DND-41 (cell line): Measurements from ENCODE around the gene GGT5.

Source experiments
- ATAC-seq: fragments of 200-7000 bp; cut with Tn5 transposase; 3 replicates; pipeline ENCODE4 v1.9.1; 2021; ENCODE audit warnings: low read depth; ENCODE audit not compliant: insufficient read depth
- DNase-seq: peaks from one replicate; pipeline ENCODE4 v3.0.0-alpha.2; 2020
- H2AFZ ChIP-seq: 2 replicates; pipeline ENCODE4 v1.6.0; 2012; ENCODE audit warnings: low read depth, low read length
- H3K27ac ChIP-seq: 2 replicates; pipeline ENCODE4 v1.5.1; 2012; ENCODE audit warnings: low read length, inconsistent platforms
- H3K27me3 ChIP-seq: fragments of 200-600 bp; sonication (generic); 2 replicates; pipeline ENCODE4 v1.6.0; 2012; ENCODE audit warnings: low read length, mild to moderate bottlenecking, inconsistent platforms; ENCODE audit not compliant: insufficient read depth, poor library complexity
- H3K36me3 ChIP-seq: 2 replicates; pipeline ENCODE4 v1.5.1; 2012; ENCODE audit warnings: low read length, inconsistent platforms; ENCODE audit not compliant: insufficient read depth
- H3K4me1 ChIP-seq: 2 replicates; pipeline ENCODE4 v1.5.1; 2012; ENCODE audit warnings: mild to moderate bottlenecking, low read length; ENCODE audit not compliant: insufficient read depth
- H3K4me2 ChIP-seq: 2 replicates; pipeline ENCODE4 v1.6.0; 2012; ENCODE audit warnings: mild to moderate bottlenecking, moderate library complexity, low read length, inconsistent platforms; ENCODE audit not compliant: insufficient read depth
- H3K4me3 ChIP-seq, 2 experiments: fragments of 200-600 bp in 1 of 2; shearing (Covaris generic) in 1 of 2; 2 replicates each; pipeline ENCODE4 v1.5.1; 2012 to 2016; ENCODE audit warnings: inconsistent platforms in 2 of 2, low read length in 2 of 2, mild to moderate bottlenecking in 2 of 2, low read depth in 1 of 2, moderate library complexity in 1 of 2
- H3K79me2 ChIP-seq: 2 replicates; pipeline ENCODE4 v1.6.0; 2012; ENCODE audit warnings: low read length, inconsistent platforms; ENCODE audit not compliant: insufficient read depth
- H3K9ac ChIP-seq: 2 replicates; pipeline ENCODE4 v1.6.0; 2012; ENCODE audit warnings: low read depth, mild to moderate bottlenecking, inconsistent platforms, low read length, moderate library complexity
- H3K9me3 ChIP-seq: 2 replicates; pipeline ENCODE4 v1.5.1; 2012; ENCODE audit warnings: low read length, moderate library complexity, mild to moderate bottlenecking, inconsistent platforms; ENCODE audit not compliant: insufficient read depth, severe bottlenecking
- H4K20me1 ChIP-seq: 2 replicates; pipeline ENCODE4 v1.6.0; 2012; ENCODE audit warnings: low read length; ENCODE audit not compliant: insufficient read depth
- EZH2 ChIP-seq: IDR thresholded peaks from 3 replicates; pipeline ENCODE4 v1.6.1; 2012; ENCODE audit warnings: borderline replicate concordance, low read depth, mild to moderate bottlenecking, moderate library complexity, low read length, inconsistent platforms; ENCODE audit not compliant: severe bottlenecking
- TF ChIP-seq, protein P1 (sequence below): IDR thresholded peaks from 2 replicates; pipeline ENCODE4 v1.5.1; 2012; ENCODE audit warnings: borderline replicate concordance, low read length, moderate library complexity, mild to moderate bottlenecking; ENCODE audit not compliant: poor library complexity, severe bottlenecking; ENCODE audit errors: extremely low read depth

GGT5 gene

DNA sequence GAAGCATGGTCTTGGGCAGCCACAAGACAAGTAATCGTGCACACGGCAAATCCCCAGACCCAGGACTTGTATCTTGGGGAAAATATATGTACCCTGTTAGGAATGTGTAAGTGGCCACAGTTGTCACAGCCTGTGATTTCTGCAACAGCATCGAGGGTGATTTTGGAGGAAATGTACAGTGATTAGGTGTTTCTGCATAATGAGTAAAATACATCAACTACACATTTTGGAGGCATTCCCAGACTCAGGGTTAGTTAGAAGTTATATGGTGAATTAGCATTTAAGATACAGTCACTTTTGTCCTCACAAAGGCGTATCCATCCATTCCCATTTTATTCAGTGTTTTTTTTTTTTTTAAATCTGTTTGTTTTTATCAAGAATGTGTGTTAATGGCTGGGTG, 35.2 kb downstream of the GGT5 start:
- Histone ChIP-seq H3K36me3 (no peaks in the 10 kb centered on the region), H3K4me3 (no peak overlapping the region), H3K9me3 (no peaks in the 10 kb centered on the region), H4K20me1 (no peaks in the 10 kb centered on the region), H2AFZ (no peak overlapping the region), H3K4me2 (no peak overlapping the region), H3K9ac (no peak overlapping the region), H3K79me2 (no peaks in the 10 kb centered on the region), H3K27ac (no peak overlapping the region), H3K4me1 (peaks cover 21% of the 10 kb centered on the region), H3K27me3 (no peaks in the 10 kb centered on the region)
- TF ChIP-seq, protein P1, sequence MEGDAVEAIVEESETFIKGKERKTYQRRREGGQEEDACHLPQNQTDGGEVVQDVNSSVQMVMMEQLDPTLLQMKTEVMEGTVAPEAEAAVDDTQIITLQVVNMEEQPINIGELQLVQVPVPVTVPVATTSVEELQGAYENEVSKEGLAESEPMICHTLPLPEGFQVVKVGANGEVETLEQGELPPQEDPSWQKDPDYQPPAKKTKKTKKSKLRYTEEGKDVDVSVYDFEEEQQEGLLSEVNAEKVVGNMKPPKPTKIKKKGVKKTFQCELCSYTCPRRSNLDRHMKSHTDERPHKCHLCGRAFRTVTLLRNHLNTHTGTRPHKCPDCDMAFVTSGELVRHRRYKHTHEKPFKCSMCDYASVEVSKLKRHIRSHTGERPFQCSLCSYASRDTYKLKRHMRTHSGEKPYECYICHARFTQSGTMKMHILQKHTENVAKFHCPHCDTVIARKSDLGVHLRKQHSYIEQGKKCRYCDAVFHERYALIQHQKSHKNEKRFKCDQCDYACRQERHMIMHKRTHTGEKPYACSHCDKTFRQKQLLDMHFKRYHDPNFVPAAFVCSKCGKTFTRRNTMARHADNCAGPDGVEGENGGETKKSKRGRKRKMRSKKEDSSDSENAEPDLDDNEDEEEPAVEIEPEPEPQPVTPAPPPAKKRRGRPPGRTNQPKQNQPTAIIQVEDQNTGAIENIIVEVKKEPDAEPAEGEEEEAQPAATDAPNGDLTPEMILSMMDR, result no peak
- no peak for TF ChIP-seq EZH2
- no peak for ATAC-seq
- DNase-seq, result no peak

DNA sequence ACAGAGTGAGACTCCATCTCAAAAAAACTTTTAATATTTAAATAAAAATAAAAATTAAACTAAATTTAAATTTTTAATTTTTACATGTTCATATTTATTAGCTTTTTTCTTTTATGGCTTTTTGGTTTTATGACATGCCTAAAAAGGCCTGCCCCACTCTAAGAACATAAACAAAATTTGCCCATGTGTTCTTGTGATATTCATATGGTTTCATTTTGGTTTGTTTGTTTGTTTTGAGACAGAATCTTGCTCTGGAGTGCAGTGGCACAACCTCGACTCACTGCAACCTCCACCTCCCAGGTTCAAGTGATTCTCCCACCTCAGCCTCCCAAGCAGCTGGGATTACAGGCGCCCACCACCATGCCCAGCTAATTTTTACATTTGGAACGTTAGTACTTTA, 35.9 kb downstream of the GGT5 start:
- Histone ChIP-seq H3K9me3 (no peaks in the 10 kb centered on the region), H3K79me2 (no peaks in the 10 kb centered on the region), H3K36me3 (no peaks in the 10 kb centered on the region), H4K20me1 (no peaks in the 10 kb centered on the region), H3K4me3 (no peak overlapping the region), H3K27ac (no peak overlapping the region), H2AFZ (no peak overlapping the region), H3K27me3 (no peaks in the 10 kb centered on the region), H3K4me2 (no peak overlapping the region), H3K9ac (no peak overlapping the region), H3K4me1 (peaks cover 21% of the 10 kb centered on the region)
- TF ChIP-seq, protein P1, result no peak
- no peak for TF ChIP-seq EZH2
- ATAC-seq, result no peak
- DNase-seq, result no peak

DNA sequence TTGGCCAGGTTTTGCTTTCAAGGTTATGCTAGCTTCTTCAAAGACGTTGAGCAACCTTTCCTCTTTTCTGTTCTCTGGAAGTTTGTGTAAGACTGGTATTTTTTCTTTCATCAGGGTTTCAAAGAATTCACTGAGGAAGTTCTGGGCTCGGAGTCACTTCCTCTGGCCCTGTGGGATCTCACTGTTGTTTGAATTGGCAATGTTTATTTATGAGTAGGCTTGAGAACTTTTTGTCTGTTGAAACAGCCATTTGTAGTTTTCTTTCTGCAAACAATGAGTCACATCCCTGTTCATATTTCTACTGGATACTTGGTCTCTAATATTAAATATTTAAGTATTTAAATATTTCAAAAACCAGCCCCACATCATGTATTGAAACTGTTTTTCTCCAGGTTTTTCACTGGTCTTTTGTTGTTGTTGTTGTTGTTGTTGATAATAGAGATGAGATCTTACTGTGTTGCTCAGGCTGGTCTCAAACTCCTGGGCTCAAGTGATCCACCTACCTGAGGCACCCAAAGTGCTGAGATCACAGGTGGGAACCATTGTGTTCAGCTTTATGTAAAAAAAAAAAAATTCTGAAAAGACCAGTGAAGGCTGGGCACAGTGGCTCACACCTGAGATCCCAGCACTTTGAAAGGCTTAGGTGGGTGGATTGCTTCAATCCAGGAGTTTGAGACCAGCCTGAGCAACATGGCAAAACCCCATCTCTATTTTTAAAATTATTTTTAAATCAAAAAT, 36.7 kb downstream of the GGT5 start:
- H3K27ac ChIP-seq, result peak overlapping the region; percentile 5
- no peak for TF ChIP-seq EZH2
- TF ChIP-seq, protein P1, result no peak
- DNase-seq, result no peak
- no peak overlapping the region for H3K4me3 ChIP-seq
- H3K79me2 ChIP-seq, result no peaks in the 10 kb centered on the region
- H3K9ac ChIP-seq, result no peak overlapping the region
- no peaks in the 10 kb centered on the region for H4K20me1 ChIP-seq
- H3K9me3 ChIP-seq, result no peaks in the 10 kb centered on the region
- no peak overlapping the region for H2AFZ ChIP-seq
- ATAC-seq, result no peak
- no peaks in the 10 kb centered on the region for H3K36me3 ChIP-seq
- H3K27me3 ChIP-seq, result no peaks in the 10 kb centered on the region
- H3K4me1 ChIP-seq, result peaks cover 21% of the 10 kb centered on the region
- no peak overlapping the region; the same call in 1 of the 2 replicates for H3K4me2 ChIP-seq
